Activated CD4-positive, alpha-beta memory T cell treated with anti-CD3 and anti-CD28 coated beads for 36 hours (primary cell): ENCODE data around the gene VSX2. TPM values are rescaled to one million over a fixed set of nuclear protein-coding genes. Genes with fewer than 3 reads are reported as not detected.
A peak's percentile ranks its signal among the peaks of the same experiment; 100 is the strongest.

Source experiments
- CTCF ChIA-PET: fragments of 350-600 bp; sonication (Branson Sonifier 250); formaldehyde crosslinking; loops from one replicate; lab custom pipeline; 2021; ENCODE audit warnings: antibody characterized with exemption, inconsistent platforms; lab: Charles Lee
- POLR2A ChIA-PET: fragments of 350-600 bp; sonication (Branson Sonifier 250); formaldehyde crosslinking; loops from one replicate; lab custom pipeline; 2021; ENCODE audit warnings: antibody characterized with exemption; lab: Charles Lee
- DNase-seq: peaks from one replicate; pipeline ENCODE4 v3.0.0-alpha.2; 2020
- H3K27ac Mint-ChIP-seq: one replicate; pipeline ENCODE4 v1.8.0; 2021; ENCODE audit warnings: mixed read lengths
- H3K27me3 Mint-ChIP-seq: one replicate; pipeline ENCODE4 v1.8.0; 2021; ENCODE audit warnings: mixed read lengths
- H3K36me3 Mint-ChIP-seq: one replicate; pipeline ENCODE4 v1.8.0; 2021; ENCODE audit warnings: mixed read lengths
- H3K4me1 Mint-ChIP-seq: one replicate; pipeline ENCODE4 v1.8.0; 2021; ENCODE audit warnings: low read depth, mixed read lengths
- H3K4me3 Mint-ChIP-seq: one replicate; pipeline ENCODE4 v1.8.0; 2021; ENCODE audit warnings: mild to moderate bottlenecking, mixed read lengths
- H3K9me3 Mint-ChIP-seq: one replicate; pipeline ENCODE4 v1.8.0; 2021; ENCODE audit warnings: mixed read lengths
- intact Hi-C: fragments of 100-400 bp; cut with micrococcal nuclease; formaldehyde crosslinking; loops from one replicate; pipeline ENCODE4 v1.15.1; 2023
- total RNA-seq, 2 experiments: library from RNA; stranded (reverse); gene quantifications; one replicate each; pipeline ENCODE4 v1.2.3, GENCODE V29; 2021

VSX2 gene
- total RNA-seq, 2 experiments from 2014 or later, result not detected

- CTCF ChIA-PET, result interaction anchor here (0.8 to 1.4 kb wide), 2 partner anchors 39 to 124 kb away, joined by 3 read pairs; no protein-coding TSS in a partner anchor
- Mint-ChIP-seq H3K4me3 (no peak overlapping the region), H3K27ac (no peak overlapping the region), H3K9me3 (no peaks in the 10 kb centered on the region), H3K4me1 (no peaks in the 10 kb centered on the region), H3K27me3 (peaks cover 7% of the 10 kb centered on the region), H3K36me3 (no peaks in the 10 kb centered on the region)
- POLR2A ChIA-PET, result no interaction called here
- intact Hi-C loops, result no loop called here
- no peak for DNase-seq
Measured at GRCh38 chr14:74211945-74212580, 27.2 kb upstream of the VSX2 start.

DNA sequence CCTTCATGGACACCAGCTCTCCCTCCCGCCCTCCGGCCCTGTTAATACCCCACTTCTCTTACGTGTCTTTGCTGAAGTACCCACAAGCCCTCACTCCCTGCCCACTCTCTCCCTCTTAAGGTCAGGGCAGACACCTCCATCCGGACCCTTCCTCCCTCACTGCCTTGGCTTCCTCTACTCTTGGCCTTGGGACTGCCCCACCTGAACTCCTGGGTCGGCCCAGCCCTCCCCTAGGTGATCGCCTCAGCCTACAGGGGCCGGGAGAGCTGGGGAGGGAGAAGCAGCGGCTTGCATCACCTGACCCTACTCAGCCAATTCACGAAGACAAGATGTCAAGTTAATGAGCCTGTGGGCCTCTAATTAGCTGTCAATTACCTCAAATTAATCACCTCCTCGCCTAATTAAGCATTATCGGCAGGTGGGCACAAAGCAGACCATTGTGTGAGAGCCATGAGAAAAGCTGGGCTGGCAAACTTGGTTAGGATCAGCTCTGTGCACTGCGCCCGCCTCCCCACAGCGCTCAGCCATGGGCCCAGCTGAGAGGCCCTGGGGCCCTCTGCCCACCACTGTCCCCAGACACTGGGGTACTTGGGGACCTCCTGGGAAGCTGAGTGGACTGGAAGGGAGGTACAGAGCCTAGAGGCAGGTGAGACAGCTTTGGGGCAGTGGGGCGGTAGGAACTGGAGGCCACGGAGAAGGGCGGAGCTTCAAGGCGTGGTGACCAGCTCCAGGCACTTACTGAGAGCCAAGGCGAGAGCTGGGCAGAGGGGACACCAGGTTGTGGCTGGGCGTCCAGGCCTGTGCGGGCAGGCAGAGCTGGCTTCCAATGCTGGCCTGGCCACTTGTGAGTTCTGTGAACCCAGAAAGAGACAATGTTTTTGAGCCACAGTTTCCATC is 25.1 kb upstream of the VSX2 start:
- Mint-ChIP-seq H3K4me1 (no peaks in the 10 kb centered on the region), H3K27me3 (peaks cover 9% of the 10 kb centered on the region), H3K4me3 (no peak overlapping the region), H3K9me3 (no peaks in the 10 kb centered on the region), H3K36me3 (no peaks in the 10 kb centered on the region), H3K27ac (no peak overlapping the region)
- DNase-seq, result no peak
- CTCF ChIA-PET, result interaction anchor here (0.8 to 1.5 kb wide), 2 partner anchors 37 to 39 kb away, joined by 3 to 6 read pairs; no protein-coding TSS in a partner anchor
- intact Hi-C loops, result no loop called here
- POLR2A ChIA-PET, result no interaction called here

- intact Hi-C loops, result loop anchor here (1.0 kb wide), 1 partner anchor 35 kb away; no protein-coding TSS in a partner anchor
- DNase-seq, result no peak
- Mint-ChIP-seq H3K27me3 (peaks cover 9% of the 10 kb centered on the region), H3K27ac (no peak overlapping the region), H3K4me3 (no peak overlapping the region), H3K36me3 (no peaks in the 10 kb centered on the region), H3K4me1 (no peaks in the 10 kb centered on the region), H3K9me3 (no peaks in the 10 kb centered on the region)
- CTCF ChIA-PET, result interaction anchor here (0.6 to 2.1 kb wide), 4 partner anchors 9 to 698 kb away, joined by 3 to 6 read pairs (median 4); no protein-coding TSS in a partner anchor
- POLR2A ChIA-PET, result no interaction called here
Measured at GRCh38 chr14:74216671-74217070, 22.6 kb upstream of the VSX2 start.

- no peaks in the 10 kb centered on the region for H3K9me3 Mint-ChIP-seq
- no peak overlapping the region for H3K4me3 Mint-ChIP-seq
- no peak overlapping the region for H3K27ac Mint-ChIP-seq
- DNase-seq, result peak; percentile 82
- POLR2A ChIA-PET, result no interaction called here
- H3K4me1 Mint-ChIP-seq, result no peaks in the 10 kb centered on the region
- intact Hi-C loops, result loop anchor here (1.0 kb wide), 1 partner anchor 33 kb away; no protein-coding TSS in a partner anchor
- H3K27me3 Mint-ChIP-seq, result peaks cover 9% of the 10 kb centered on the region
- H3K36me3 Mint-ChIP-seq, result no peaks in the 10 kb centered on the region
- CTCF ChIA-PET, result interaction anchor here (0.6 to 2.4 kb wide), 9 partner anchors 9 to 39 kb away, joined by 3 to 9 read pairs (median 5); no protein-coding TSS in a partner anchor
Measured at GRCh38 chr14:74217672-74218448, 21.4 kb upstream of the VSX2 start.

- Mint-ChIP-seq H3K27me3 (peaks cover 7% of the 10 kb centered on the region), H3K4me1 (no peaks in the 10 kb centered on the region)
Measured at GRCh38 chr14:74218462-74218861, 20.8 kb upstream of the VSX2 start.

DNA sequence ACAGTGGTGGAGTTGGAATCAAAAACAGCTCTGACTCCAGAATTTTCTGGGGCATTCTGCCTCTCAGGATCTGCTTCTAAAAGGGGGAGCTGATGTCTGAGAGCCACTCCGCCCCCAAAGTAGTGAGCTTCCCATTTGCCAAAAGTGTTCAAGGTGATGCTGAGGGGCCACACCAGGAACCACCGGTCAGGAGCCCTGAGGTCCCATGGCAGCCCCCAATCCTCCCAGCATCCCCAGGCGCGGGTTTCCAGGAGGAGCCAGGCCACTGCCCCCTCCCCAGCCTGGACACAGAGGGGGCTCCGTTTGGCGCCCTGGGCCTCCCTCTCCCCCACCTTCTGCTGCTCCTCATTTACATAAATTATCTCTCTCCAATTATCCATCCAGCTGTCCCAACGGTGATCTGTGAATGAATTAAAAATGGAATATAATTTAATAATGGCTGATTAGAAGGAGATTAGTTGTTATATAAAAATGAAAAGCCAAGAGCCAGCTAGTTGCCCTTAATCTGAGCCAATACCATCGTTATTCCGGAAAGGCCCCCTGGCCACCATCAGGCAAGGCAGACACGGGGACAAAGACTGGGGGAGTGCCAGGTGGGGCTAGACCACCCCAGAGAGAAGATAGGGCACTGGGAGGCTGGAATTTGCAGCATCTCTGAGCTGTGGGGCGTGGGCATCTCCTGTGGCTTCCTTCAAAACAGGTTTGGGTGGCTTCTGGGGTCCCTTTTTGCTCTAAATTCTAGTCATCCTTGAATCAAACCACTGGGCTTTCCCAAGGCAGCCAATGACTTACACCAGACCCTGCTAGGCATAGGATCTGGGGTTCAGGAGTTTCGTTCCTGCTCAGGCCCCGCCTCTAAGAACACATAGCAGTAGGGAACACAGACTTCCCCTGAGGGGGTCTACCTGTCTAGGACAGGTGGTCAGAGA is 19.7 kb upstream of the VSX2 start:
- Mint-ChIP-seq H3K27me3 (peaks cover 7% of the 10 kb centered on the region), H3K9me3 (no peaks in the 10 kb centered on the region), H3K4me3 (no peak overlapping the region), H3K36me3 (no peaks in the 10 kb centered on the region), H3K4me1 (no peaks in the 10 kb centered on the region), H3K27ac (no peak overlapping the region)
- ChIA-PET CTCF (interaction anchor here (1.5 to 2.4 kb wide), 5 partner anchors 10 to 38 kb away, joined by 3 to 9 read pairs (median 8); no protein-coding TSS in a partner anchor), POLR2A (interaction anchor here (0.9 kb wide), 1 partner anchor 19 kb away, joined by 3 read pairs; no protein-coding TSS in a partner anchor)
- intact Hi-C loops, result no loop called here
- no peak for DNase-seq

More at GRCh38 chr14:74218462-74218861, 20.8 kb upstream of the VSX2 start:
- ChIA-PET CTCF (interaction anchor here (0.6 to 2.4 kb wide), 7 partner anchors 9 to 39 kb away, joined by 3 to 9 read pairs (median 5); no protein-coding TSS in a partner anchor), POLR2A (interaction anchor here (0.9 kb wide), 1 partner anchor 20 kb away, joined by 3 read pairs; no protein-coding TSS in a partner anchor)
- intact Hi-C loops, result no loop called here
- no peak overlapping the region for H3K27ac Mint-ChIP-seq
- H3K4me3 Mint-ChIP-seq, result no peak overlapping the region
- H3K36me3 Mint-ChIP-seq, result no peaks in the 10 kb centered on the region
- no peak for DNase-seq
- no peaks in the 10 kb centered on the region for H3K9me3 Mint-ChIP-seq

GRCh38 chr14:74220991-74221390 is 18.3 kb upstream of the VSX2 start:
- peaks cover 7% of the 10 kb centered on the region for H3K27me3 Mint-ChIP-seq
- DNase-seq, result no peak
- no peak overlapping the region for H3K27ac Mint-ChIP-seq
- POLR2A ChIA-PET, result no interaction called here
- H3K4me3 Mint-ChIP-seq, result no peak overlapping the region
- no peaks in the 10 kb centered on the region for H3K9me3 Mint-ChIP-seq
- H3K36me3 Mint-ChIP-seq, result no peaks in the 10 kb centered on the region
- intact Hi-C loops, result no loop called here
- CTCF ChIA-PET, result interaction anchor here (0.6 kb wide), 1 partner anchor 28 kb away, joined by 4 read pairs; no protein-coding TSS in a partner anchor
- no peaks in the 10 kb centered on the region for H3K4me1 Mint-ChIP-seq

DNA sequence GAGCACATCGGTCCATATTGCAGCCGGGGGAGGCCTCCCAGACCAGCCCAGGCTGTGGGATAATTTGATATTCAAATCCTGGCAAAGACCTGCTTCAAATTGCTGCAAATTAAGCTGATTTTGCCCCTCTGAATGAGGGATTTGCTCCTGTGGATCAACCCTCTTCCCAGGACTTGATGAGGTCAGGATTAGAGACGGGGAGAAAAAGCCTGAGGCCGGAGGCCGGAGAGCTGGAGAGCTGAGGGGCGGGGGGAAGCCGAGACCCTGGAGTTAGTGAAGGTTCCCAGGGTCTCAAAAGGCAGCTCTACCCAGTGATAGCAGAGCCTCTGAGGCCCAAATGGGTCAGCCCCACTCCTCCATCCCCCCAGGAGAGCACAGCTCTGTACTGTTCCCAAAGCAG is 17.5 kb upstream of the VSX2 start:
- ChIA-PET CTCF (interaction anchor here (0.6 to 0.7 kb wide), 2 partner anchors 27 to 30 kb away, joined by 3 to 4 read pairs; no protein-coding TSS in a partner anchor), POLR2A (no interaction called here)
- Mint-ChIP-seq H3K4me1 (no peaks in the 10 kb centered on the region), H3K36me3 (no peaks in the 10 kb centered on the region), H3K27ac (no peak overlapping the region), H3K4me3 (no peak overlapping the region), H3K27me3 (peaks cover 7% of the 10 kb centered on the region), H3K9me3 (no peaks in the 10 kb centered on the region)
- intact Hi-C loops, result no loop called here
- no peak for DNase-seq

- H3K4me3 Mint-ChIP-seq, result no peak overlapping the region
- H3K27me3 Mint-ChIP-seq, result peaks cover 9% of the 10 kb centered on the region
- no peaks in the 10 kb centered on the region for H3K4me1 Mint-ChIP-seq
- H3K27ac Mint-ChIP-seq, result no peak overlapping the region
- ChIA-PET POLR2A (no interaction called here), CTCF (interaction anchor here (0.6 kb wide), 1 partner anchor 30 kb away, joined by 3 read pairs; no protein-coding TSS in a partner anchor)
- H3K9me3 Mint-ChIP-seq, result no peaks in the 10 kb centered on the region
- intact Hi-C loops, result no loop called here
- no peaks in the 10 kb centered on the region for H3K36me3 Mint-ChIP-seq
- DNase-seq, result no peak
Measured at GRCh38 chr14:74223016-74223415, 16.2 kb upstream of the VSX2 start.

- H3K4me3 Mint-ChIP-seq, result no peak overlapping the region
- peaks cover 6% of the 10 kb centered on the region for H3K9me3 Mint-ChIP-seq
- H3K27ac Mint-ChIP-seq, result no peak overlapping the region
- ChIA-PET POLR2A (no interaction called here), CTCF (no interaction called here)
- intact Hi-C loops, result no loop called here
- peaks cover 27% of the 10 kb centered on the region for H3K27me3 Mint-ChIP-seq
- H3K4me1 Mint-ChIP-seq, result no peaks in the 10 kb centered on the region
- DNase-seq, result no peak
- peaks cover 2% of the 10 kb centered on the region for H3K36me3 Mint-ChIP-seq
Measured at GRCh38 chr14:74231784-74232183, 7.5 kb upstream of the VSX2 start.
